Measurements from ENCODE around the gene ELMOD3.
A peak's percentile ranks its signal among the peaks of the same experiment; 100 is the strongest.
"Not testable (repeated sequence)": the region's sequence is repeated elsewhere in the genome, so short reads cannot be mapped to it uniquely, and the experiment has no call there.

ELMOD3 gene

GRCh38 chr2:85329181-85329651, 25.4 kb upstream of the ELMOD3 start:
- no peak for DNase-seq (ENCODE audit: low read depth)

- not testable (repeated sequence) for DNase-seq (ENCODE audit: low read depth)
Measured at GRCh38 chr2:85329701-85330100, 24.9 kb upstream of the ELMOD3 start.

- DNase-seq (ENCODE audit: low read depth): no peak
Measured at GRCh38 chr2:85330839-85331636, 23.5 kb upstream of the ELMOD3 start.

GRCh38 chr2:85333877-85334276, 20.7 kb upstream of the ELMOD3 start:
- not testable (repeated sequence) for DNase-seq (ENCODE audit: low read depth)

- no peak for DNase-seq (ENCODE audit: low read depth)
Measured at GRCh38 chr2:85334928-85335327, 19.6 kb upstream of the ELMOD3 start.

- DNase-seq (ENCODE audit: low read depth): no peak
Measured at GRCh38 chr2:85340034-85340892, 14.3 kb upstream of the ELMOD3 start.

- DNase-seq (ENCODE audit: low read depth): no peak
Measured at GRCh38 chr2:85341269-85342029, 13.1 kb upstream of the ELMOD3 start.

GRCh38 chr2:85342156-85342555, 12.4 kb upstream of the ELMOD3 start:
- DNase-seq (ENCODE audit: low read depth): no peak

- DNase-seq (ENCODE audit: low read depth): not testable (repeated sequence)
Measured at GRCh38 chr2:85343207-85343895, 11.2 kb upstream of the ELMOD3 start.

GRCh38 chr2:85344356-85344954, 10.1 kb upstream of the ELMOD3 start:
- no peak for DNase-seq (ENCODE audit: low read depth)

- DNase-seq (ENCODE audit: low read depth): no peak
Measured at GRCh38 chr2:85347599-85347998, 7.0 kb upstream of the ELMOD3 start.

- DNase-seq (ENCODE audit: low read depth): peak; percentile 31
Measured at GRCh38 chr2:85353876-85354285, 688 bp upstream of the ELMOD3 start.

GRCh38 chr2:85355073-85355410, 473 bp downstream of the ELMOD3 start:
- DNase-seq (ENCODE audit: low read depth): no peak

GRCh38 chr2:85355521-85355920, 952 bp downstream of the ELMOD3 start:
- no peak for DNase-seq (ENCODE audit: low read depth)

- no peak for DNase-seq (ENCODE audit: low read depth)
Measured at GRCh38 chr2:85356186-85356585, 1.6 kb downstream of the ELMOD3 start.

GRCh38 chr2:85357736-85358135, 3.2 kb downstream of the ELMOD3 start:
- DNase-seq (ENCODE audit: low read depth): peak; percentile 12

- not testable (repeated sequence) for DNase-seq (ENCODE audit: low read depth)
Measured at GRCh38 chr2:85362653-85363387, 8.3 kb downstream of the ELMOD3 start.

GRCh38 chr2:85367180-85367579, 12.6 kb downstream of the ELMOD3 start:
- no peak for DNase-seq (ENCODE audit: low read depth)

- DNase-seq (ENCODE audit: low read depth): no peak
Measured at GRCh38 chr2:85368921-85369320, 14.4 kb downstream of the ELMOD3 start.

- DNase-seq (ENCODE audit: low read depth): no peak
Measured at GRCh38 chr2:85369500-85369899, 14.9 kb downstream of the ELMOD3 start.

GRCh38 chr2:85371045-85371444, 16.5 kb downstream of the ELMOD3 start:
- no peak for DNase-seq (ENCODE audit: low read depth)
